ENCODE results near the gene PI4K2B. TPM values are rescaled to one million over a fixed set of nuclear protein-coding genes. Genes with fewer than 3 reads are reported as not detected.

Gene PI4K2B
- total and polyA plus RNA-seq, 2 of the 8 experiments (the other 6 are each of a cell fraction or from before 2014, with no cell fraction given) = 3.0 to 16.2 TPM

- no peak overlapping the region for H4K5ac ChIP-seq (ENCODE audit: insufficient read length, low read depth, low read length)
- H4K20me1 ChIP-seq (replicated peaks in 1 of 2; ENCODE audit: control insufficient read depth in 1 of 2, insufficient read depth in 2 of 2, low read length in 2 of 2) = no peaks in the 10 kb centered on the region
- DNase-seq (ENCODE audit: low read depth in 1 of 2, low spot score in 2 of 2) = no peak
- H2AFZ ChIP-seq (ENCODE audit: low read length) = no peak overlapping the region
- H2AK5ac ChIP-seq (ENCODE audit: low read depth, low read length) = no peak overlapping the region
- no peak overlapping the region for H2BK20ac ChIP-seq (ENCODE audit: low read length)
- H3K18ac ChIP-seq (ENCODE audit: extremely low read depth, low read length) = no peak overlapping the region
- no peak overlapping the region; a peak in 1 of 7 replicates for H3K9ac ChIP-seq (replicated peaks in 1 of 4; ENCODE audit: extremely low read depth in 1 of 4, low read depth in 3 of 4, low read length in 3 of 4)
- no peak overlapping the region for H4K91ac ChIP-seq (replicated peaks; ENCODE audit: insufficient read length, low read length)
- H3K4ac ChIP-seq (replicated peaks; ENCODE audit: insufficient read length, low read depth, low read length) = no peak overlapping the region
- FAIRE-seq = no peak
- POLR2A ChIA-PET (ENCODE audit: partially characterized antibody) = interaction anchor here (1.6 kb wide), 1 partner anchor 9 kb away, joined by 6 read pairs; the partner anchor contains the start of gene ZCCHC4
- no peak overlapping the region for H3K56ac ChIP-seq (replicated peaks; ENCODE audit: insufficient read length, low read depth, low read length)
- H2BK120ac ChIP-seq (replicated peaks; ENCODE audit: low read depth, low read length) = no peak overlapping the region
- H3K9me3 ChIP-seq (ENCODE audit: insufficient read depth in 2 of 2, low read depth in 1 of 2, low read length in 1 of 2) = no peaks in the 10 kb centered on the region
- H3K23ac ChIP-seq (ENCODE audit: insufficient read length) = no peak overlapping the region
- no peak overlapping the region for H3K27ac ChIP-seq (ENCODE audit: low read depth, low read length)
- H4K8ac ChIP-seq (ENCODE audit: extremely low read depth, insufficient read depth, low read length) = no peak overlapping the region; the same call in 1 of the 2 replicates
- no peak overlapping the region for H2BK15ac ChIP-seq (ENCODE audit: low read length)
- WGBS, 2 experiments (ENCODE audit: extremely low coverage in 1 of 2, insufficient coverage in 1 of 2, insufficient read length in 1 of 2, insufficient replicate concordance in 2 of 2, low coverage in 1 of 2, low lambda C conversion rate in 2 of 2, missing lambda C conversion rate in 1 of 2) = 92% methylated on average over 3 of the region's 3 CpGs; no CpG with 5 or more reads in 1 of the 2 experiments
- CTCF ChIA-PET (ENCODE audit: partially characterized antibody) = interaction anchor here (0.6 to 1.8 kb wide), 3 partner anchors 9 to 324 kb away, joined by 3 to 10 read pairs (median 3); partner anchors contain the start of gene ZCCHC4
- H3K4me3 ChIP-seq (ENCODE audit: extremely low read depth in 1 of 4, insufficient read depth in 2 of 4, low read depth in 3 of 4, low read length in 4 of 4) = no peak overlapping the region
- H3K36me3 ChIP-seq (ENCODE audit: control insufficient read depth in 2 of 4, insufficient read depth in 4 of 4, low read length in 3 of 4) = no peaks in the 10 kb centered on the region
- TF ChIP-seq POU5F1 (IDR thresholded peaks at IDR 0.05; ENCODE audit: low read depth, low read length) (no peak), SIX5 (IDR thresholded peaks at IDR 0.05; ENCODE audit: low read depth, low read length) (no peak), JUN (IDR thresholded peaks at IDR 0.05; ENCODE audit: low read depth, low read length) (no peak), FOSL1 (IDR thresholded peaks at IDR 0.05; ENCODE audit: insufficient read depth, low read depth, low read length) (no peak), SAP30 (IDR thresholded peaks at IDR 0.05; ENCODE audit: insufficient read depth, insufficient replicate concordance, low read length) (no peak), RXRA (IDR thresholded peaks at IDR 0.05; ENCODE audit: insufficient read depth, low read depth, low read length) (no peak), POLR2A (IDR thresholded peaks at IDR 0.05; ENCODE audit: control extremely low read depth in 1 of 2, low read depth in 2 of 2, low read length in 2 of 2) (no peak)
- no peaks in the 10 kb centered on the region; the same call in 1 of the 2 replicates for H3K23me2 ChIP-seq (ENCODE audit: low read depth, low read length)
- no peaks in the 10 kb centered on the region for H3K79me1 ChIP-seq (ENCODE audit: low read depth, low read length)
- no peak overlapping the region for H2BK12ac ChIP-seq (ENCODE audit: low read depth, low read length)
- no peaks in the 10 kb centered on the region for H3K4me1 ChIP-seq (replicated peaks in 1 of 4; ENCODE audit: control insufficient read depth in 3 of 4, insufficient read depth in 4 of 4, low read length in 3 of 4)
- H3K27me3 ChIP-seq (replicated peaks in 1 of 4; ENCODE audit: control insufficient read depth in 3 of 4, extremely low read depth in 1 of 4, insufficient read depth in 3 of 4, low read length in 3 of 4) = no peaks in the 10 kb centered on the region; a peak in 1 of 7 replicates
- H3K14ac ChIP-seq (ENCODE audit: insufficient read length) = no peak overlapping the region
- H3K4me2 ChIP-seq (ENCODE audit: insufficient read depth in 1 of 2, low read depth in 2 of 2, low read length in 2 of 2) = no peak overlapping the region
- H2BK5ac ChIP-seq (ENCODE audit: low read depth, low read length) = no peak overlapping the region
- no peaks in the 10 kb centered on the region for H3K79me2 ChIP-seq (ENCODE audit: control insufficient read depth in 1 of 2, insufficient read depth in 2 of 2, low read length in 2 of 2)
Observed at GRCh38 chr4:25303578-25303977, 69.7 kb downstream of the PI4K2B start.

Measured in H1 (cell line).